B cell (primary cell): ENCODE data around the gene HOXA3. TPM values are rescaled to one million over a fixed set of nuclear protein-coding genes. Genes with fewer than 3 reads are reported as not detected.

Experiments
- ATAC-seq: fragments of 200-7000 bp; cut with Tn5 transposase; one replicate; pipeline ENCODE4 v1.10.0; 2021; ENCODE audit warnings: low read depth, mild to moderate bottlenecking, moderate number of reproducible peaks, moderate library complexity
- CTCF ChIA-PET: fragments of 350-600 bp; sonication (Branson Sonifier 250); formaldehyde crosslinking; loops from one replicate; lab custom pipeline; 2021; ENCODE audit warnings: antibody characterized with exemption, inconsistent platforms; lab: Charles Lee
- POLR2A ChIA-PET: fragments of 350-600 bp; sonication (Branson Sonifier 250); formaldehyde crosslinking; loops from one replicate; lab custom pipeline; 2021; ENCODE audit warnings: antibody characterized with exemption; lab: Charles Lee
- DNase-seq: peaks from one replicate; pipeline ENCODE4 v3.0.0; 2013
- H2AFZ ChIP-seq: 2 replicates; pipeline ENCODE4 v1.6.1; 2012; ENCODE audit warnings: mild to moderate bottlenecking, low read depth, low read length; ENCODE audit not compliant: insufficient read depth, poor library complexity, severe bottlenecking
- H3K27ac ChIP-seq, 2 donors: 1 replicate in 1 of 2; 2 replicates in 1 of 2; pipeline ENCODE4 v1.5.1; 2012 to 2013; ENCODE audit warnings: low read length in 2 of 2, mild to moderate bottlenecking in 2 of 2, moderate library complexity in 1 of 2
- H3K27me3 ChIP-seq, 4 experiments: fragments of 200-600 bp in 1 of 4; sonication (generic) in 1 of 4; replicated peaks in 1 of 4; 1 replicate in 2 of 4; 2 replicates in 2 of 4; pipeline versions ENCODE4 v1.6.1 to v1.7.0; 2013 to 2016; ENCODE audit warnings: low read length in 3 of 4, mild to moderate bottlenecking in 2 of 4, mixed read lengths in 1 of 4, moderate library complexity in 1 of 4; ENCODE audit not compliant: insufficient read depth in 4 of 4, control insufficient read depth in 3 of 4; ENCODE audit errors: control extremely low read depth in 1 of 4
- H3K36me3 ChIP-seq, 2 experiments: replicated peaks in 1 of 2; 1 replicate in 1 of 2; 2 replicates in 1 of 2; pipeline versions ENCODE4 v1.6.1 to v1.7.1; 2013; ENCODE audit warnings: low read length in 1 of 2; ENCODE audit not compliant: insufficient read depth in 2 of 2, control insufficient read depth in 1 of 2; ENCODE audit errors: control extremely low read depth in 1 of 2, extremely low read depth in 1 of 2
- H3K4me1 ChIP-seq, 2 donors: fragments of 200-600 bp in 1 of 2; sonication (generic) in 1 of 2; 1 replicate in 1 of 2; 2 replicates in 1 of 2; pipeline versions ENCODE4 v1.5.1 to v1.6.1; 2013 to 2017; ENCODE audit warnings: low read length in 2 of 2; ENCODE audit not compliant: control insufficient read depth in 2 of 2, insufficient read depth in 2 of 2
- H3K4me2 ChIP-seq: replicated peaks from 2 replicates; pipeline ENCODE3; 2012; ENCODE audit warnings: mild to moderate bottlenecking, low read depth, low read length; ENCODE audit not compliant: poor library complexity, severe bottlenecking
- H3K4me3 ChIP-seq, 5 experiments: fragments of 200-600 bp in 1 of 5; sonication (generic) in 1 of 5; 1 replicate in 3 of 5; 2 replicates in 2 of 5; pipeline versions ENCODE4 v1.5.1 to v1.7.0; 2011 to 2016; ENCODE audit warnings: low read length in 4 of 5, mild to moderate bottlenecking in 4 of 5, low read depth in 2 of 5, control low read depth in 1 of 5, moderate library complexity in 1 of 5; ENCODE audit not compliant: insufficient read depth in 1 of 5; ENCODE audit errors: control extremely low read depth in 1 of 5, extremely low read depth in 1 of 5
- H3K79me2 ChIP-seq: fragments of 200-600 bp; sonication (generic); one replicate; pipeline ENCODE4 v1.6.0; 2016; ENCODE audit warnings: low read length; ENCODE audit not compliant: control insufficient read depth, insufficient read depth
- H3K9ac ChIP-seq: fragments of 200-600 bp; sonication (generic); 2 replicates; pipeline ENCODE4 v1.6.1; 2017; ENCODE audit warnings: mild to moderate bottlenecking, low read length, moderate library complexity
- H3K9me3 ChIP-seq, 3 donors: one replicate each; pipeline versions ENCODE4 v1.6.1 to v1.7.1; 2013; ENCODE audit warnings: low read length in 2 of 3; ENCODE audit not compliant: control insufficient read depth in 2 of 3, insufficient read depth in 1 of 3; ENCODE audit errors: control extremely low read depth in 1 of 3
- H4K20me1 ChIP-seq: 2 replicates; pipeline ENCODE4 v1.6.0; 2012; ENCODE audit warnings: mild to moderate bottlenecking, low read length; ENCODE audit not compliant: insufficient read depth, control insufficient read depth, poor library complexity, severe bottlenecking
- H3K27ac Mint-ChIP-seq: one replicate; pipeline ENCODE4 v1.8.0; 2021; ENCODE audit warnings: mixed read lengths
- H3K27me3 Mint-ChIP-seq: one replicate; pipeline ENCODE4 v1.8.0; 2021; ENCODE audit warnings: mixed read lengths
- H3K4me1 Mint-ChIP-seq: one replicate; pipeline ENCODE4 v1.8.0; 2021; ENCODE audit warnings: mixed read lengths
- H3K4me3 Mint-ChIP-seq: one replicate; pipeline ENCODE4 v1.8.0; 2021; ENCODE audit warnings: mixed read lengths
- H3K9me3 Mint-ChIP-seq: one replicate; pipeline ENCODE4 v1.8.0; 2022; ENCODE audit warnings: mixed read lengths; ENCODE audit not compliant: insufficient read depth
- EZH2 ChIP-seq: IDR thresholded peaks from 2 replicates; pipeline ENCODE4 v1.6.1; 2012; ENCODE audit warnings: borderline replicate concordance, low read depth, mild to moderate bottlenecking, moderate library complexity, low read length; ENCODE audit not compliant: insufficient read depth, poor library complexity, severe bottlenecking
- WGBS: methylation state at CpG from one replicate; pipeline ENCODE4 v1.1.5; 2013; ENCODE audit warnings: missing lambda C conversion rate; ENCODE audit not compliant: insufficient coverage; 5-methylcytosine and 5-hydroxymethylcytosine counted together
- intact Hi-C: fragments of 100-400 bp; cut with micrococcal nuclease; formaldehyde crosslinking; loops from one replicate; pipeline ENCODE4 v1.10.0; 2022
- polyA plus RNA-seq: library from polyadenylated mRNA; depleted of rRNA; stranded (reverse); fragments of >200 nt; gene quantifications from 2 replicates; pipeline ENCODE4 v1.2.3, GENCODE V29; 2012
- total RNA-seq, 2 donors: library from RNA; stranded (reverse); fragments of 120-200 nt in 1 of 2; gene quantifications; 1 replicate in 1 of 2; 2 replicates in 1 of 2; pipeline versions ENCODE4 v1.2.3 to v1.2.4, GENCODE V29; 2013 to 2022
- TF ChIP-seq, protein P1 (sequence below): fragments of 200-600 bp; IDR thresholded peaks from one replicate; pipeline ENCODE4 v1.8.0; 2022; ENCODE audit warnings: antibody characterized with exemption, mild to moderate bottlenecking

Gene HOXA3
- total and polyA plus RNA-seq, 2 donors (not counting 1 experiment from before 2014, with no cell fraction given), result 0.07 TPM; not detected in 1

DNA sequence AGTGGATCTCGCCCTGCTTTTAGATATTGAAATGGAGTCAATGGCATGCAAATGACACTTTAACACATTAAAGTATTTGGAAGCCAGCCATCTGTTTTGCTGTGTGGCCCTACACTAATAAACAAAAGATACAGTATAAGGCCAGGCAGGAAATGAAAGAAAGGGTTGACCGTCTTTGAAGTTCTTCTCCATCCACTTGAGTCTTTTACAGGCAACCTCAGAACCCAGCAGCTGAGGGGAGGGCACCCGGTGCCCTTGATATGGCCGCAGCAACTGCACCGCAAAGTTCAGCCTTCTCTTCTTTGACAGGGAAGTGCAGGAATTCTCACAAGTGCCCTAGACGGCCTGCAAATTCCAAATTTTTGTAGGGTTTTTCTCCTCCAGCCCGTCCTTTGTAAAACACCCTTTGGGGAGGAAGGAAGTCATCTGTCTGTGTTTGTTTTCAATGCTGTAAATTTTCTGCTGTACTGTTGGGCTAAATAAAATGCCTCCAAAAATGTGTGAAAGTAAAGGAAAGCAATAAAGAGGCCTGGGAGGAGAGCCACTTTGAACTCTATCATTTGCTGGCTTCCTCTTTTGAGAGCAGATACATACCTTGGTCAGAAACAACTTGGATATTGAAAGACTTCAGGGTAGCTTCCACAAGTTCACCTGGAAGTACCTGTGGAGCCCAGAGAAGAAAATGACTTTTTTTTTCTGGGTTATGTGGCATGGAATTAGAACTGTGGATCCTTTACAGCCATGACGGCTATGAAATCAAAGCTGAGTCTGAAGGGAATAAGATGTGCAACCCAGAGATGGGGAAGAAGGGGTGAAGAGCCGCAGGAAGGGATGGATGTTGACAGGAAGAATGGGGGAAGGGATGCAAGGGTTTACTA, 60.2 kb downstream of the HOXA3 start:
- CTCF ChIA-PET, result interaction anchor here (1.2 kb wide), 1 partner anchor 405 kb away, joined by 4 read pairs; no protein-coding TSS in a partner anchor

More for the DNA sequence above, 60.2 kb downstream of the HOXA3 start:
- ATAC-seq (no peak), DNase-seq (no peak)
- intact Hi-C loops, result no loop called here
- Histone ChIP-seq H3K4me3 (no peak overlapping the region), H3K27ac (no peak overlapping the region), H3K9me3 (peaks cover 0 to 15% (median 3%) of the 10 kb centered on the region in 3 donors), H3K4me2 (no peak overlapping the region), H2AFZ (no peak overlapping the region), H3K79me2 (no peaks in the 10 kb centered on the region), H3K4me1 (peaks cover 20 to 27% of the 10 kb centered on the region in 2 donors), H4K20me1 (no peaks in the 10 kb centered on the region), H3K36me3 (no peaks in the 10 kb centered on the region), H3K9ac (no peak overlapping the region), H3K27me3 (peaks cover 5 to 76% (median 45%) of the 10 kb centered on the region in 4 experiments)
- Mint-ChIP-seq H3K4me3 (no peak overlapping the region), H3K4me1 (peaks cover 25% of the 10 kb centered on the region), H3K27ac (no peak overlapping the region), H3K9me3 (no peaks in the 10 kb centered on the region), H3K27me3 (peaks cover 63% of the 10 kb centered on the region)
- WGBS, result 17% methylated on average over 4 of the region's 9 CpGs
- POLR2A ChIA-PET, result no interaction called here
- TF ChIP-seq, protein P1, sequence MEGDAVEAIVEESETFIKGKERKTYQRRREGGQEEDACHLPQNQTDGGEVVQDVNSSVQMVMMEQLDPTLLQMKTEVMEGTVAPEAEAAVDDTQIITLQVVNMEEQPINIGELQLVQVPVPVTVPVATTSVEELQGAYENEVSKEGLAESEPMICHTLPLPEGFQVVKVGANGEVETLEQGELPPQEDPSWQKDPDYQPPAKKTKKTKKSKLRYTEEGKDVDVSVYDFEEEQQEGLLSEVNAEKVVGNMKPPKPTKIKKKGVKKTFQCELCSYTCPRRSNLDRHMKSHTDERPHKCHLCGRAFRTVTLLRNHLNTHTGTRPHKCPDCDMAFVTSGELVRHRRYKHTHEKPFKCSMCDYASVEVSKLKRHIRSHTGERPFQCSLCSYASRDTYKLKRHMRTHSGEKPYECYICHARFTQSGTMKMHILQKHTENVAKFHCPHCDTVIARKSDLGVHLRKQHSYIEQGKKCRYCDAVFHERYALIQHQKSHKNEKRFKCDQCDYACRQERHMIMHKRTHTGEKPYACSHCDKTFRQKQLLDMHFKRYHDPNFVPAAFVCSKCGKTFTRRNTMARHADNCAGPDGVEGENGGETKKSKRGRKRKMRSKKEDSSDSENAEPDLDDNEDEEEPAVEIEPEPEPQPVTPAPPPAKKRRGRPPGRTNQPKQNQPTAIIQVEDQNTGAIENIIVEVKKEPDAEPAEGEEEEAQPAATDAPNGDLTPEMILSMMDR, result no peak
- no peak for TF ChIP-seq EZH2
